Lower lobe of right lung (tissue), 2 donors: ENCODE measurements around the gene TMSB10. TPM values are rescaled to one million over a fixed set of nuclear protein-coding genes. Genes with fewer than 3 reads are reported as not detected.

Experiments used
- ATAC-seq, 2 donors: fragments of 200-7000 bp; cut with Tn5 transposase; one replicate each; pipeline ENCODE4 v1.9.1; 2020 to 2022; ENCODE audit warnings: mild to moderate bottlenecking in 2 of 2, moderate library complexity in 2 of 2
- DNase-seq: peaks from one replicate; pipeline ENCODE4 v3.0.0-alpha.2; 2020
- H3K27ac ChIP-seq: fragments of 200-600 bp; one replicate; pipeline ENCODE4 v1.8.0; 2022
- H3K27me3 ChIP-seq: fragments of 200-600 bp; one replicate; pipeline ENCODE4 v1.8.0; 2022; ENCODE audit warnings: low read depth
- H3K36me3 ChIP-seq: fragments of 200-600 bp; one replicate; pipeline ENCODE4 v1.8.0; 2022; ENCODE audit warnings: mild to moderate bottlenecking
- H3K4me1 ChIP-seq: fragments of 200-600 bp; one replicate; pipeline ENCODE4 v1.8.0; 2022
- H3K4me3 ChIP-seq: fragments of 200-600 bp; one replicate; pipeline ENCODE4 v1.8.0; 2022; ENCODE audit warnings: mild to moderate bottlenecking
- H3K9me3 ChIP-seq: fragments of 200-600 bp; one replicate; pipeline ENCODE4 v1.8.0; 2022
- intact Hi-C: fragments of 100-400 bp; cut with DNase I; formaldehyde crosslinking; loops from one replicate; pipeline ENCODE4 v1.11.0; 2022
- total RNA-seq: library from RNA; stranded (reverse); fragmentation: NEBNext Ultra II Directional; extraction: Animal tissue kit (Norgen Biotek cat#: 25700); gene quantifications from one replicate; pipeline ENCODE4 v1.2.1, GENCODE V29; 2021
- TF ChIP-seq, protein P1 (sequence below): fragments of 200-600 bp; IDR thresholded peaks from one replicate; pipeline ENCODE4 v1.8.0; 2022; ENCODE audit warnings: antibody characterized with exemption, mild to moderate bottlenecking
- donor health status: DM: no; HTN: yes; CAD: no; lungs with severe emphysema.

Gene TMSB10
- total RNA-seq, 1 donor from 2014 or later = 1,739 TPM

DNA sequence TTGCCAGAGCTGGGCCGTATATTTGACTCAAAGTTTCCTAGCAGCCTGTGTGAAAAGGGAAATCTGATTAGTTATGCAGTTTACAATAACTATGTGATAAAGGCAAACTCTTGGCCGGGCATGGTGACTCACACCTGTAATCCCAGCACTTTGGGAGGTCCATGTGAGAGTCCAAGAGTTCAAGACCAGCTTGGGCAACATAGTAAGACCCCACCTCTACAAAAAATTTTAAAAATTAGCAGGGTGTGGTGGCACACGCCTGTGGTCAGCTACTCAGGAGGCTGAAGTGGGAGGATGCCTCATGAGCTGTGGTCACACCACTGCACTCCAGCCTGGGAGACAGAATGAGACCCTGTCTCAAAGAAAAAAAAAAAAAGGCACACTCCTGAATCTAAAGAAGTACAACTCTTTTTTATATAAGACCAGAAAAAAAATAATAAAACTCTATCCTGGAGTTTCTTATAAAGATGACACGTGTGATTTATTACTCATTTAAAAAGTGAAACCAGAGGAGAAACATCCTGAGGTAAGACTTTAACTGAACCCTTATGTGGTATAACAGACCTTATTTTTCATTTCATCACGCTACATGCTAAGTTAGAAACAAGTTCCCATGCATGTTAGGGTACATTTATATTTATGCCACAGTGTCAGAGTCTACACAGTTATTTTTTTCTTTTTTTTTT lies 32.9 kb downstream of the TMSB10 start:
- no peak for DNase-seq

DNA sequence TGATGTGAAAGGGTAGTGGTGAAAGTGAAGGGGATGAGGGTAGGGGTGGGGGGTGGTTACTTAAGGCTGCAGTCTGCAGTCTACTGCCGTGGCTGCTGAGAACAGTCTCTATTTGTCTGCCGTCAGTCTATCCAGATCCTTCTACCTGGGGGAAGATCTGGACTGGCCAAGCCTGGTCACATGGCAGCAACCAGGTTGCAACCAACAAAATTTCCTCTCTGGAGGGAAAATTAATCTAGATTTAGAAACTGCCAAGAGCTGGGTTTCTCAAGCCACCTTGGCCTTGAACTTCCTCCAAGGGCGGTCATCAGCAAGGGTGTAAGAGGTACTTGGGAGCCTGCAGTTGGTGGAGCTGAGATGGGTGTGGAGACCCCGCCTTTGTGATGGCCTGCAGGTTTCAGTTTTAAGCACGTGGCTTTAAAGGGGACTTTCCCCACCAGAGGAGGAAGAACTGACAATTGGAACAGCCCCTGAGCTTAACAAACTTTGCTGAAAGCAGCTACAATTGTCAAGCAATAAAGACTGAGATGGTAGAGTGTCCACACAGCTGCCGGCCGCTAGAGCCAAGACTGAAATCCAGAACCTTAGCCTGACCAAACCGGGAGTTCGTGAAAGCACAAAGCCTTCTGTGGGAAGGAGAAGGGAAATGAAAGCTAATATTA lies 34.1 kb downstream of the TMSB10 start:
- Histone ChIP-seq H3K36me3 (no peaks in the 10 kb centered on the region), H3K4me3 (no peak overlapping the region), H3K9me3 (no peaks in the 10 kb centered on the region), H3K27ac (no peak overlapping the region), H3K27me3 (no peaks in the 10 kb centered on the region), H3K4me1 (no peaks in the 10 kb centered on the region)
- intact Hi-C loops = no loop called here
- ATAC-seq (peak; percentile 80), DNase-seq (no peak)
- TF ChIP-seq, protein P1, sequence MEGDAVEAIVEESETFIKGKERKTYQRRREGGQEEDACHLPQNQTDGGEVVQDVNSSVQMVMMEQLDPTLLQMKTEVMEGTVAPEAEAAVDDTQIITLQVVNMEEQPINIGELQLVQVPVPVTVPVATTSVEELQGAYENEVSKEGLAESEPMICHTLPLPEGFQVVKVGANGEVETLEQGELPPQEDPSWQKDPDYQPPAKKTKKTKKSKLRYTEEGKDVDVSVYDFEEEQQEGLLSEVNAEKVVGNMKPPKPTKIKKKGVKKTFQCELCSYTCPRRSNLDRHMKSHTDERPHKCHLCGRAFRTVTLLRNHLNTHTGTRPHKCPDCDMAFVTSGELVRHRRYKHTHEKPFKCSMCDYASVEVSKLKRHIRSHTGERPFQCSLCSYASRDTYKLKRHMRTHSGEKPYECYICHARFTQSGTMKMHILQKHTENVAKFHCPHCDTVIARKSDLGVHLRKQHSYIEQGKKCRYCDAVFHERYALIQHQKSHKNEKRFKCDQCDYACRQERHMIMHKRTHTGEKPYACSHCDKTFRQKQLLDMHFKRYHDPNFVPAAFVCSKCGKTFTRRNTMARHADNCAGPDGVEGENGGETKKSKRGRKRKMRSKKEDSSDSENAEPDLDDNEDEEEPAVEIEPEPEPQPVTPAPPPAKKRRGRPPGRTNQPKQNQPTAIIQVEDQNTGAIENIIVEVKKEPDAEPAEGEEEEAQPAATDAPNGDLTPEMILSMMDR = no peak

More for the DNA sequence above, 32.9 kb downstream of the TMSB10 start:
- intact Hi-C loops = no loop called here
- Histone ChIP-seq H3K4me3 (no peak overlapping the region), H3K36me3 (no peaks in the 10 kb centered on the region), H3K9me3 (no peaks in the 10 kb centered on the region), H3K27me3 (no peaks in the 10 kb centered on the region), H3K27ac (no peak overlapping the region), H3K4me1 (no peaks in the 10 kb centered on the region)
- TF ChIP-seq, protein P1 = no peak
- no peak for ATAC-seq

DNA sequence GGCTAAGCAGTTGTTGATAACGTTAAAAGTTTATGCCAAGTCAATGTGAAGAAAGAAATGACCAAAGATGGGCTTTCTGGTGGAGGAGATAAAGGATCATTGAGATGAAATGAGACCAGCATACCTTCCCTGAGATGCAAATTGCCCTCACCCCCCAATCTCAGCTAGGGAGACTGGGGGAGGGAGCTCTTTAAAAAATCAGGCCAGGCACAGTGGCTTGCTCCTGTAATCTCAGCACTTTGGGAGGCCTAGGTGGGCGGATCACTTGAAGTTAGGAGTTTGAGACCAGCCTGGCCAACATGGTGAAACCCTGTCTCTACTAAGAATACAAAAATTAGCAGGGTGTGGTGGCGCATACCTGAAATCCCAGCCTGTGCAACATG lies 34.6 kb downstream of the TMSB10 start:
- intact Hi-C loops = no loop called here
- no peak overlapping the region for H3K4me3 ChIP-seq
- no peaks in the 10 kb centered on the region for H3K27me3 ChIP-seq
- H3K9me3 ChIP-seq = no peaks in the 10 kb centered on the region
- ATAC-seq (no peak), DNase-seq (no peak)
- TF ChIP-seq, protein P1 = no peak
- no peaks in the 10 kb centered on the region for H3K36me3 ChIP-seq
- H3K4me1 ChIP-seq = no peaks in the 10 kb centered on the region
- no peak overlapping the region for H3K27ac ChIP-seq

DNA sequence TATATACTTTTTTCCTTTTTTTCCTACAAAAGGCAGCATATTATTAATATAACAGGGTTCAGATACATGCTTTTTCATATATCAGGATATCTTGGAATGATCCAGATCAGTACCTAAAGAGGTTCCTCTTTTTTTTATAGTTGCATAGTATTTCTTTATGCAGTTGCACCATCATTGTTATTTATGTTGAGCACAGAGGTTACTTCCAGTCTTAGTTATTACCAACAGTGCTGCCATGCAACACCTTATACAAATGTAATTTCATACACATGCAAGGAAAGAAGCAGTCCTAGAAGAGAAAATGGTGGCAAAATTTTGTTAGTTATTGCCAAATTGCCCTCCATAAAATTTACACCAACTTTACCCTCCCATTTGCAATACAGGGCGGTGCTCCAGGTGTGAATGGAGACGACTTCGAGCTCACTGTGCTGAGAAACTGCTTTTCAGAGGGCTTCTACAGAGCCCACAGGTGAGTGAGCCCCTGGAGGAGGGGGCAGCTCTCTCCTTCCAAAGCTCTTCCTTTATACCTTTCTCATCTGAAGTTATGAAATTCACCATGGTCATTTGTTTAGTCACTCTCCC lies 35.5 kb downstream of the TMSB10 start:
- Histone ChIP-seq H3K4me1 (no peaks in the 10 kb centered on the region), H3K9me3 (no peaks in the 10 kb centered on the region), H3K36me3 (no peaks in the 10 kb centered on the region), H3K27ac (no peak overlapping the region), H3K27me3 (no peaks in the 10 kb centered on the region), H3K4me3 (no peak overlapping the region)
- ATAC-seq (peak in 1 of 2 donors; percentile 35), DNase-seq (no peak)
- TF ChIP-seq, protein P1 = no peak
- intact Hi-C loops = no loop called here

DNA sequence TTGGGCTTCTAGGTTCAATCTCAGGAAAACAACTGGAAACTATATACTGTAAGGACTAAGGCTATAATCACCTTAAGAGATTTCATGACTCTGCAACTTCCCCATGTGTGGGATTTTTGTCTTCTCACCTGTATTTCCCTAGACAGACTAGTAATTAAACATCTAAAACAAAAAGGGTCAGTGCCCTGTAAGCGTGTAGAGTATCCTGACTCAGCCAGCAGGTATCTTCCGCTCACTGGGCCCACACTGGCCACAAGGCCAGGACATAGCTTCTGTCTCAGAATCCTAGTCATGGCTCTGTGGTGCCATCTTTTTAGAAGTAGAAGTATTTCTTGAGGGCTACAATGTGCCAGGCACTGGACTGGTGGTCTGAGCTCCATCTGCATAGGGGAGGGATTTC lies 36.7 kb downstream of the TMSB10 start:
- Histone ChIP-seq H3K4me1 (no peaks in the 10 kb centered on the region), H3K9me3 (no peaks in the 10 kb centered on the region), H3K36me3 (no peaks in the 10 kb centered on the region), H3K27me3 (no peaks in the 10 kb centered on the region), H3K4me3 (no peak overlapping the region), H3K27ac (no peak overlapping the region)
- TF ChIP-seq, protein P1 = no peak
- intact Hi-C loops = no loop called here
- no peak for DNase-seq
- no peak for ATAC-seq
